ENCODE measurements around the gene NRDC.
"Not testable (repeated sequence)": the region's sequence is repeated elsewhere in the genome, so short reads cannot be mapped to it uniquely, and the experiment has no call there.

NRDC gene

GRCh38 chr1:51840743-51841461, 37.6 kb downstream of the NRDC start:
- DNase-seq: no peak

- no peak for DNase-seq
Measured at GRCh38 chr1:51840182-51840581, 38.3 kb downstream of the NRDC start.

- no peak for DNase-seq
Measured at GRCh38 chr1:51839094-51839493, 39.4 kb downstream of the NRDC start.

GRCh38 chr1:51837243-51837642, 41.3 kb downstream of the NRDC start:
- no peak for DNase-seq

GRCh38 chr1:51833700-51834099, 44.8 kb downstream of the NRDC start:
- DNase-seq: no peak

- DNase-seq: no peak
Measured at GRCh38 chr1:51829058-51829457, 49.5 kb downstream of the NRDC start.

- DNase-seq: no peak
Measured at GRCh38 chr1:51819810-51820209, 58.7 kb downstream of the NRDC start.

GRCh38 chr1:51819021-51819420, 59.5 kb downstream of the NRDC start:
- DNase-seq: not testable (repeated sequence)

- DNase-seq: no peak
Measured at GRCh38 chr1:51818487-51818886, 60.0 kb downstream of the NRDC start.

- no peak for DNase-seq
Measured at GRCh38 chr1:51814513-51814912, 64.0 kb downstream of the NRDC start.

- DNase-seq: no peak
Measured at GRCh38 chr1:51799372-51799771, 79.2 kb downstream of the NRDC start.

- DNase-seq: no peak
Measured at GRCh38 chr1:51794868-51795267, 83.7 kb downstream of the NRDC start.

GRCh38 chr1:51794260-51794659, 84.3 kb downstream of the NRDC start:
- DNase-seq: no peak

GRCh38 chr1:51792864-51793263, 85.7 kb downstream of the NRDC start:
- no peak for DNase-seq

GRCh38 chr1:51791888-51792287, 86.6 kb downstream of the NRDC start:
- no peak for DNase-seq

GRCh38 chr1:51790385-51790784, 88.1 kb downstream of the NRDC start:
- DNase-seq: no peak

- DNase-seq: no peak
Measured at GRCh38 chr1:51789342-51789741, 89.2 kb downstream of the NRDC start.

- no peak for DNase-seq
Measured at GRCh38 chr1:51788938-51789337, 89.6 kb downstream of the NRDC start.

GRCh38 chr1:51784997-51785421, 93.5 kb downstream of the NRDC start:
- no peak for DNase-seq

GRCh38 chr1:51780927-51781326, 97.6 kb downstream of the NRDC start:
- no peak for DNase-seq

GRCh38 chr1:51776408-51776807, 102.1 kb downstream of the NRDC start:
- no peak for DNase-seq

GRCh38 chr1:51768971-51769588, 109.4 kb downstream of the NRDC start:
- no peak for DNase-seq

- no peak for DNase-seq
Measured at GRCh38 chr1:51761351-51761750, 117.2 kb downstream of the NRDC start.

GRCh38 chr1:51760872-51761271, 117.7 kb downstream of the NRDC start:
- DNase-seq: no peak

GRCh38 chr1:51758310-51758709, 120.2 kb downstream of the NRDC start:
- DNase-seq: no peak
